GM19395 (cell line): ENCODE measurements around the gene CHCHD1.
A peak's percentile ranks its signal among the peaks of the same experiment; 100 is the strongest.
"Not testable (repeated sequence)": the region's sequence is repeated elsewhere in the genome, so short reads cannot be mapped to it uniquely, and the experiment has no call there.

Source experiments
- ATAC-seq: cut with Tn5 transposase; IDR thresholded peaks from one replicate; pipeline ENCODE4 v1.9.1; 2021; ENCODE audit warnings: mild to moderate bottlenecking, moderate library complexity; ENCODE audit not compliant: unreplicated experiment

Gene CHCHD1

GRCh38 chr10:73765066-73765465 is 16.8 kb upstream of the CHCHD1 start:
- ATAC-seq = no peak

GRCh38 chr10:73768881-73769280 is 13.0 kb upstream of the CHCHD1 start:
- no peak for ATAC-seq

DNA sequence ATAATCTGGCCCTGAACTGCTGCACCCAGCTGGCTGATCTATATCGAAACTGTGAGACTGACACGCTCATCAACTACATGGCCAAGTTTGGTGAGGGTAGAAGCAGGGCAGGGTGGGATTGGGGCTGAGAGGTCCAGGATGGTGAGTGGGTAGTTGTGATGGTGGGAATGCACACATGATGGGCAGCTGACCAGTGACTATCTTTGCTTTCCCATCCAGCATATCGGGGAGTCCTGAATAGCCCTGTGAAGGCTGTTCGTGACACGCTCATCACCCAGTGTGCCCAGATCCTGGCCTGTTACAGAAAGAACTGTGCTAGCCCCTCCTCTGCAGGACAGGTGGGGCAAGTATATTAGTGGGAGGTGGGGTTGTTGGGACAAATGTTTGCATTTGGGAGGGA is 12.5 kb upstream of the CHCHD1 start:
- no peak for ATAC-seq

GRCh38 chr10:73771722-73772280 is 10.0 kb upstream of the CHCHD1 start:
- ATAC-seq = peak; percentile 47

GRCh38 chr10:73772281-73773151 is 9.3 kb upstream of the CHCHD1 start:
- peak; percentile 65 for ATAC-seq

GRCh38 chr10:73773152-73773879 is 8.5 kb upstream of the CHCHD1 start:
- ATAC-seq = peak; percentile 21

DNA sequence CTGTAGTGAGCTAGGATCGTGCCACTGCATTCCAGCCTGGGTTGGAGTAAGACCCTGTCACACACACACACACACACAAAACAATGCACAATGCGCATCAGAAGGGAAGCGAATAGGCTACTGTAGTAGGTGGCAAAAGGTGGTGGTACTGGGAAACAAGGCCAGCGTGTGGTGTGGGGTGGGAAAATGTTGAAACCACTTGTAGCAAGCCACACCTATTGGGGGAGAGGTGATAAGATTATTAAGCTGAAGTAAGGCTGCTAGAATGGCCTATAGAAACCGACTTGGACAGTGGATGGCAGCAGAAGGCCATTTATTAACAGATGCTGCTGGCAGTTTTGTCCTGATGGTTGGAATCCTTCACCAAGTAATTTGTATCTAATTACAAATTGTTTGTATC is 7.2 kb upstream of the CHCHD1 start:
- ATAC-seq = no peak

- ATAC-seq = no peak
These were observed 2.8 kb upstream of the CHCHD1 start for GRCh38 chr10:73779018-73779417.

- no peak for ATAC-seq
These were observed 2.2 kb upstream of the CHCHD1 start for GRCh38 chr10:73779539-73780197.

DNA sequence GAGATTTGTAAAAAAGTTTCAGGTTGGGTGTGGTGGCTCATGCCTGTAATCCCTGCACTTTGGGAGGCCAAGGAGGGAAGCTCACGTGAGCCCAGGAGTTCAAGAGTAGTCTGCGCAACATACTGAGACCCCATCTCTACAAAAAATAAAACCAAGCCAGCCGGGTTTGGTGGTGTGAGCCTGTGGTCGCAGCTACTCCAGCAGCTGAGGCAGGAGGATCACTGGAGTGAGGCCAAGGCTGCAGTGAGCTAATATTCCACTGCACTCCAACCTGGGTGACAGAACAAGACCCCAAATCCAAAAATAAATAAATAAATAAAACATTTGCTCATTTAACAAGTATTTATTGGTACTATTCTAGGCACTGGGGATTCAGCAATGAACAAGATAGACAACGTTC is 1.5 kb upstream of the CHCHD1 start:
- no peak for ATAC-seq

GRCh38 chr10:73780966-73781365 is 882 bp upstream of the CHCHD1 start:
- no peak for ATAC-seq

GRCh38 chr10:73781548-73781878 is 335 bp upstream of the CHCHD1 start:
- ATAC-seq = no peak

DNA sequence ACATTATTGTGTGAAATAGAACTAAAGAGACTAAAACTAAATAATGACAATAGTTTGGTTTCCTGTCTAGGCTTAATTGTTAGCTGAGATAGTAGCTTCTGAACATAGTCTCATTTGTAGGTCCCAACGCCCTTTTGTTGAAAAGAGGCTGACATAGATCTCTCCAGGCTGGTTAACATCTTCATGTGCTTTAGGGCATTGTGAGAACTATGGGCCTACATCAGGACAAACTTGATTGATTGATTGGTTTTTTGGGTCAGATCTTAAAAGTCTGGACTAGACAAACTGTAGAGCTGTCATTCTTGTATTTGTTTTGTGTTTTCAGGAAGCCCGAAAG is 869 bp downstream of the CHCHD1 start:
- ATAC-seq = no peak

DNA sequence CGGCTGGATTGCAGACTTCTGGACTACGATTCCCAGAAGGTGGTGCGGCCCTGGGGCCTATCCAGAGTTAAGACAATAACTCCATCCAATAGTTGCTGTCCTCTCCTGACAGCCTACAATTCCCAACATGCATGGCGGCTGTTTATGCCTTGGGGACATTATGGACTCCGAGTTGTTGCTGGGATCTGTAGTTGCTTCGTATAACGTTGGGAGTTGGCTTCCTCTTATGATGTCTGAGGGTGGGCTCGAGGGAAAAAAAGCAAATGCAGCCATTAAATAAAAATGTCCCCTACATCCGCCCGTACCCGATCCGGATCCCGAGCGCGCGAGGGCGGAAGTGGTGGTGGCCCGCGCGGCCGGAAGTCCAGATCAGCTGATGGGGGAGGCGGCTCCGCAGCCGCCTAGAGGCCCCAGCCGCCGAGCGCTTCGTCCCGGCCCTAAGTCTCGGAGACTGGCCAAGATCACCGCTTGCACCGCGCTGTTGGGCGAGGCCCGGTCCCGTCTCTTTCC is 3.4 kb downstream of the CHCHD1 start, which contains the start of gene ZSWIM8:
Gene ZSWIM8, plus strand, starts transcription at position 396 of the 510 bp plus-strand sequence. CDS start 273 bp downstream, outside the sequence.
- peak; percentile 81 for ATAC-seq

DNA sequence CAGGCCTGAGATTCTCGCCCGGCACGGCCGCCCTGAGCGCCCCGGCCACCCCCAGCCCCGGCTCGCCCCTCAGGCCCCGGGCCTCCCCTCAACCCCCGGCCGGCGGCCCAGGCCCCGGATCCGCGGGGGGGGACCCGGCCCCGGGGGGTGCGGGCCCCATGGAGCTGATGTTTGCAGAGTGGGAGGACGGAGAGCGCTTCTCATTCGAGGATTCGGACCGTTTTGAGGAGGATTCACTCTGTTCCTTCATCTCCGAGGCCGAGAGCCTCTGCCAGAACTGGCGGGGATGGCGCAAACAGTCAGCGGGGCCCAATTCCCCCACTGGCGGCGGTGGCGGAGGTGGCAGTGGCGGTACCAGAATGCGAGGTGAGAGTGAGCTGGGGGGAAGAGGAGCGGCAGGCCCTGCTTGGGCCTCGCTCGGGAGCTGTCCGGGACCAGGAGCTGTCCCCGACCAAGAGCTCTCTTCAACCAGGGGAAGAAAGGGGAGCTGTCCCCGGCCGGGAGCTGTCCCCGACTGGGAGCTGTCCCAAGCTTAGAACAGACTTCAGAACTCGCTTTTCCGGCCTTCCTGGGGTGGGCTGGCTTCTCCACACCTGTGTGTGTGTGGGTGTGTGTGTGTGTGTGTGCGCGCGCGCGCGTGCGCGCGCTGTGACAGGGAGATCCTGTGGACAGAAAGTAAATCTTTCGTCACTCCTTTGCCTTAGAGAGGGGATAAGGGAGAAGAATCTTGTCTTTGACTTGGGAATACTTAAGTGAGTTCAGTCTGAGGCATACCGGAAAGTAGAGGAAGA is 4.1 kb downstream of the CHCHD1 start:
- ATAC-seq = peak; percentile 9

DNA sequence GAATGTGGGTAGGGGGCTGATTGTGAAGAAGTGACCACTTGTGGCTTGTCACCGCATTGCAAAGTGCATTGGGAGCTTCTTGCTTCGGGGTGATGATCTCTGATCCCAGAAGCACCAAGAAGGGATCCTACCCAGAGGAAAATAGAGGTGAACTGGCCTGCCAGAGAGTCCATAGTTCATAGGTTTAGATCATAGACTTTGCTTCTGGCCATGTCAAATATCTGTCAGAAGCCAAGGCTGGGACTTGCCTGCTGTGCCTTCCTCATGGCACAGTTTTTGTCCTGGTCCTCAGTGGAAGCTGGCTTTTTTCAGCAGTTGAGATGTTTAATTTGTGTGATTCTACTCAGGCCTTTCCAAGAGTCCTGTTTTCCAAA is 4.7 kb downstream of the CHCHD1 start:
- ATAC-seq = no peak

DNA sequence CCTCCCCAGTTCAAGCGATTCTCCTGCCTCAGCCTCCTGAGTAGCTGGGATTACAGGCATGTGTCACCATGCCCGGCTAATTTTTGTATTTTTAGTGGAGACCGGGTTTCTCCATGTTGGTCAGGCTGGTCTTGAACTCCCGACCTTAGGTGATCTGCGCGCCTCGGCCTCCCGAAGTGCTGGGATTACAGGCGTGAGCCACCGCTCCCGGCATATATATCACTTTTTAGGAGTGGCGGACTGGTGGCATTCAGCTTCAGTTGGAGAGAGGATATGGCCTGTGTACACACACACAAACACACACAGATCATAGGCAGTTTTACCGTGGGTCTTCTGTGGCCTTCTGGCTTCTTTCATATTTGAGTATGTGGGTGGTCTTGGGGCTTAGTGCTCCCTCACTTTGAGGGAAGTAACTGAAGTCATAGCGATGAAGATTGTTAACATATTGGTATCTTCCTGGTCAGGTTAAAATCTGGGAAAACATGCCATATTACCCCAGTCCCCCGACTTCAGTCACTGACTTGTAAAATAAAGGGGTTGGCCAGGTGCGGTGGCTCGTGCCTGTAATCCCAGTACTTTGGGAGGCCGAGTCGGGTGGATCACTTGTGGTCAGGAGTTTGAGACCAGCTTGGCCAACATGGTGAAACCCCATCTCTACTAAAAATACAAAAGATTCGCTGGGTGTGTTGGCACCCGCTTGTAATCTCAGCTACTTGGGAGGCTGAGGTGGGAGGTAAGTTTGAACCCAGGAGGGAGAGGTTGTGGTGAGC is 5.4 kb downstream of the CHCHD1 start:
- not testable (repeated sequence) for ATAC-seq

DNA sequence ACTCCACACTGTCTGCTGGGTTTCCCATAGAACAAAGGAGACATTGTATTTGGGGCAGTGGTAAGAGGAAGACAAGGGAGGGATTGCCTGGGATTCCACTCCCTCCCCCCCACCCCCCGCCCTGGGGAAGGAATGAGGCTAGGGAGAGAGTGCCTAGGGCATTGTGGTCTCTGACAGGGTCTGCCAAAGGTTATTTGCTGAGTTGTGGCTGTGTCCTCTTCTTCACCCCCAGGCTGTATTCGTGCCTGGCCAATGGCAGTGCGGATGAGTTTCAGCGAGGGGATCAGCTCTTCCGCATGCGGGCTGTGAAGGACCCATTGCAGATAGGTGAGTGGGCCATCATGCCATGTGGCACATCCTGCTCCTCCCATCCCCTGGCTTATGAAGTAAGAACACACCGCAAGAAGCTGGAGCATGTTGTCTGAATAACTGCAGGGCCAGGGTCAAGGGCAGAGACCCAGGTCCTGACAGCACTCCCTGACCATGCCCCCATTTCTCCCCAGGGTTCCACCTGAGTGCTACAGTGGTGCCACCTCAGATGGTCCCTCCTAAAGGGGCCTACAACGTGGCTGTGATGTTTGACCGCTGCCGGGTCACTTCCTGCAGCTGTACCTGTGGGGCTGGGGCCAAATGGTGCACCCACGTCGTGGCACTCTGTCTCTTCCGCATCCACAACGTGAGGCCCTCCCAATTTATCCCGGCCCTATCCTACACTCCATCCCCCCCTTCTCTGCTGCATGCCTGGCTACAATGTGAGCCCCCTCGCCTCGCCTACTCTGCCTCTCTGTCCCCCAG is 7.2 kb downstream of the CHCHD1 start:
- no peak for ATAC-seq

DNA sequence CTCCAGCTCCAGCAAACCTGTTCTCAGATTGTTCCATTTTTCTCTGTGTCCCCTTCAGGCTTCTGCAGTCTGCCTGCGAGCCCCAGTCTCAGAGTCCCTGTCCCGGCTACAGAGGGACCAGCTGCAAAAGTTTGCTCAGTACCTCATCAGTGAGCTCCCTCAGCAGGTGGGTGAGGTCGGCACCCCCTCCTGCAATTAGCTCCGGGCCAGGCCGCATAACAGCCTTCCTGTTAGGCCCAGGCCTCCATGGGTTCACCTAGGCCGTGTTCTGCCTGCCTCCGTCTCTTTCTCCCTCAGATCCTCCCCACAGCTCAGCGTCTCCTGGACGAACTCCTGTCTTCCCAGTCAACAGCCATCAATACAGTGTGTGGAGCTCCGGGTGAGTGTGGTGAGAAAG is 7.8 kb downstream of the CHCHD1 start:
- ATAC-seq = no peak
